ENCODE measurements around the gene SNX10.

Gene SNX10

DNA sequence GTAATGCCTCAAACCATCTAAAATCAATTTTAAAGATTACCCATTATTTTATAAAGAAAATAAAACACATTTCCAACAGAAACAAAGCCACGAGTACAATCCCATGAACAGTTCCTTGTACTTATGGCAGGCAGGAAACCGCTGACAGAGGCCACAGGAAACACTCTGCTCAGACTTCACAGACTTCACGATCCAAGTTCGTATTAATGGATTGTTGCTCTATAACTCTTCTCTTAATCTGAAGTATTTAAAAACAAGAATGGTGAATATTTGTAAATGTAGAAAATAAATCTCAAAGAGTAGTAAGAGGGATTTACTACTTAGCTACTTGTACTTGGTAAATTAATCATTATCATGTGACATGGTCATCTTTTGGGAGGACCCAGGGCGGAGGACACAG is 78.3 kb downstream of the SNX10 start:
- DNase-seq: no peak
- ATAC-seq (replicated peaks): no peak
- Mint-ChIP-seq H3K27ac (no peak overlapping the region), H3K27me3 (no peaks in the 10 kb centered on the region), H3K4me1 (ENCODE audit: low read depth in 2 of 2) (peaks cover 0 to 2% of the 10 kb centered on the region in 2 donors), H3K36me3 (ENCODE audit: insufficient read depth) (peaks cover 15% of the 10 kb centered on the region), H3K9me3 (no peaks in the 10 kb centered on the region), H3K4me3 (no peak overlapping the region)

DNA sequence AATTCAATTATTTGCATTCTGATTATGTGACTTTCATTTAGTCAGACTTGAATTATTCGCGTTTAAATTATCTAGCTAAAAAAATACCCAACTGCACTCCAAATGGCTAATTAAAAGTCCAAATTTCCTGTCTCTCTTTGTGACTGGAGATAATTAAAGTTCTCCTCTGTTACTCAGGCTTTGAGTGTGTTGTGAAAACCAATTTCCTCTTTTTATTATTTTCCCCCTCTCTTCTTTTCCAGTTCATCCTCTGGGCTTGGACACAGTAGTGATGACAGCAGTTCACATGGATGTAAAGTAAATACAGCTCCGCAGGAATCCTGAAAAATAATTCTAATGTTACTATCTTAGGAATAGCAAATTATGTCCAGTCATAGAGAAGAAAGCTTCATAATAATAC is 80.6 kb downstream of the SNX10 start:
- H3K9me3 Mint-ChIP-seq: no peaks in the 10 kb centered on the region
- no peak for ATAC-seq (replicated peaks)
- H3K4me1 Mint-ChIP-seq (ENCODE audit: low read depth in 2 of 2): peaks cover 4 to 6% of the 10 kb centered on the region in 2 donors
- H3K4me3 Mint-ChIP-seq: no peak overlapping the region
- no peak overlapping the region for H3K27ac Mint-ChIP-seq
- peaks cover 14% of the 10 kb centered on the region for H3K36me3 Mint-ChIP-seq (ENCODE audit: insufficient read depth)
- peaks cover 0 to 3% of the 10 kb centered on the region in 2 donors for H3K27me3 Mint-ChIP-seq
- DNase-seq: no peak

DNA sequence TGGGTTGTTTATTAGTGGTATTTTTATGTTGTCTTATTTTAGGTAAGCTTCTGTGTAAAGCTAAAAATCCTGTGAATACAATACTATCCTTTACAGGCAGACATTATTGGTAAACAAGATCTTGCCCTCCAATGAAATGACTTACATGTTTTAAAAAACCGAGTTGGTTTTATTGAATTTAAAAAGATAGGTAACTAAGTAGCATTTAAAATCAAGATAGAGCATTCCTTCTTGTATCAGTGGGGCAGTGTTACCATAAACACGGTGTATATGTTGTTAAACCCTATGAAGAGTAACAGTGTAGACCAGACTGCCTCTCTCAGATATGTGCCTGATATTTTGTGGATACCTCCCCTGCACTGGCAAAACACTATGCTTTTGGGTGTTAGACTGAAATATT is 81.0 kb downstream of the SNX10 start:
- Mint-ChIP-seq H3K4me1 (ENCODE audit: low read depth in 2 of 2) (peaks cover 5 to 7% of the 10 kb centered on the region in 2 donors), H3K27ac (no peak overlapping the region), H3K4me3 (no peak overlapping the region), H3K36me3 (ENCODE audit: insufficient read depth) (peaks cover 11% of the 10 kb centered on the region), H3K27me3 (peaks cover 0 to 6% of the 10 kb centered on the region in 2 donors), H3K9me3 (no peaks in the 10 kb centered on the region)
- no peak for ATAC-seq (replicated peaks)
- DNase-seq: no peak

DNA sequence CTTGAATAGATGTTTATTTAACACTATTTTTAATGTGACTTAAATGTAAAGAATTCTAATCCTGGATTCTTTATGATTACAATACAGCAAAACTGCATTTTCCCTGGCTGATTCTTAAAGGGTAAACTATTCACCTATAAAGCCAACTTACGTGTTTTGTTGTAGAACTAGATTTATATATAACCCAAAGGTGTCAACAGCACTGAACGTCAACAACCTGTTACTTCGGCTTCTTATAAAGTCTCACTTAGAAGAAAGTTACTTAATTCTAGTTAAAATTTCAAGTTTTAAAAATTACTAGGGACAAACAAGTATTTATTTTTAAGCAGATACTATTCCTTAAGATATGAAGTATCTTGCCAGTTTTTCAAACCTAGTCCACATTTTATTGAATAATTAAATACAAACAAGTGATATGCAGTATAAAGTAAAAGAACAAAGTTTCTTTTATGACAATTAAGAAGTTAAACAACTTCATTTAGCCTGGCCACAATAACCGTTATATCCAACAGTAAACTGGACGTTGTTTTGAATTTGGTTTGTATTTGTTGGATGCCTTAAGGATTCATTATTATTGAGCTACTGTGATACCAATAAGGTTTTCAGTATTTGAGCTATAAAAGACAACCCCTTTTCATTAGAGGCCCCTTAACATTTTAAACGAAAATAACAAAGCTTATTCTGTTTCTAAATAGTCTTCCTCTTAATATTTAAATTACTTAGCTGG is 83.1 kb downstream of the SNX10 start:
- H3K4me3 Mint-ChIP-seq: no peak overlapping the region
- ATAC-seq (replicated peaks) (no peak), DNase-seq (no peak)
- H3K4me1 Mint-ChIP-seq (ENCODE audit: low read depth in 2 of 2): peaks cover 5 to 7% of the 10 kb centered on the region in 2 donors
- H3K27ac Mint-ChIP-seq: no peak overlapping the region
- H3K27me3 Mint-ChIP-seq: peaks cover 0 to 16% of the 10 kb centered on the region in 2 donors
- H3K36me3 Mint-ChIP-seq (ENCODE audit: insufficient read depth): peaks cover 11% of the 10 kb centered on the region
- no peaks in the 10 kb centered on the region for H3K9me3 Mint-ChIP-seq

DNA sequence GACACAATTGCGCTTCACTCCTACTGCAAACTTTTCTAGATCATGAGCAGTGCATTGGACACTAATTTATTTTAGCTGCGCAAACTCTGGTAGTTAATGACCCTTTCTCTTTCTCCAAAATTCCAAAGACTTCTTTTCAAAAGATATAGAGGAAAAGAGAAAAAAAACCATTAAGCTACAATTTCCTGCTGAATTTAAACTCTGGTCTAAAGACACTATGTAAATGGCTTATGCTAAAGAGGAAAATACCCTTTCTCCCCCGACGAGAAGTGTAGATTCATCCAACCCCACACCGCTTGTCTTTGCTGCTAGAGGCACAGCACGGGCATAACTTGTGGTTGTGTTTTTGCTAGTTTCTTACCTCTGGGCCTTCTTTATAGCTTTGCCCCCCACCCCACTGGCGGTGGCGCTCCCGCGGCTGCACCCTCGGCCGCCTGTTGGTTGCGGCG is 84.1 kb downstream of the SNX10 start:
- no peaks in the 10 kb centered on the region for H3K9me3 Mint-ChIP-seq
- H3K27me3 Mint-ChIP-seq: peaks cover 0 to 16% of the 10 kb centered on the region in 2 donors
- peaks cover 11% of the 10 kb centered on the region for H3K36me3 Mint-ChIP-seq (ENCODE audit: insufficient read depth)
- H3K4me3 Mint-ChIP-seq: peak overlapping the region; percentile 83 to 86
- peaks cover 5 to 7% of the 10 kb centered on the region in 2 donors for H3K4me1 Mint-ChIP-seq (ENCODE audit: low read depth in 2 of 2)
- DNase-seq: no peak
- H3K27ac Mint-ChIP-seq: no peak overlapping the region
- peak; percentile 26 for ATAC-seq (replicated peaks)

DNA sequence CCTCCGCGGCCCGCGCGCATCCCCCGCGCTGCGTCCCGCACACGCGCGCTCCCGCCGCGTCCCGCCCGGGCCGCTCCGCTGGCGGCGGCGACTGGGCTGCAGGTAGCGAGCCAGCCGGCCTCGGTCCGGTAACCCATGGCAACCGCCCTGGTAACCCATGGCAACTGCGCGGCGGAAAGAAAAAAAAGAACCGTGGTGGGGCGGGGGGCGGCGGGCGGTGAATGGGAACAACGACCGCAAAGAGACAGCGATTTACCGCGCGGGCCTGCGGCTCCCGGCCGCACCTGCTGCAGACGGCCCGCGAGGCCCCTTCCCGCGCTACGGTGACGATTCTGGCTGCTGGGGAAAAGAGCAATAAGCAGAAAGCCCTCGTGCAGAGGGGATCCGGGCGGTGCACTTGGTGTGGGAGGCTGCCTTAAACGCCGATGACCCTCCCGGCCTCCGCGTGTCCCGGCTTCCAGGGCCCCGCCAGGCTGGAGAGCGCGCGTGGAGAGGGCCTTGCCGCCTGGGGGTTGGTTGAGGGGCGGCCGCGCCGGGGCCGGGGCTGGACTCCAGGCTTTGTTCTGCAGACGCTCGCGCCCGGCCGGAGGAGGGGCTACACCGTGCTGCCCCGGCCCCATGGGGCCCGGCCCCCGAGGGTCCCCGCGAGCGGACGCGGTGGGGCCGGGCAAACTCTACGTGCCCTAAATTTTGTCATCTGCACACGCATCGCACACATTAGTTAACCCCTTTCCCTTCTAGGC is 84.7 kb downstream of the SNX10 start:
- peak overlapping the region; percentile 7 to 49 for H3K27ac Mint-ChIP-seq
- peaks cover 11% of the 10 kb centered on the region for H3K36me3 Mint-ChIP-seq (ENCODE audit: insufficient read depth)
- DNase-seq: peak; percentile 20 to 30 (median 24)
- ATAC-seq (replicated peaks): peak; percentile 41
- H3K27me3 Mint-ChIP-seq: peaks cover 0 to 16% of the 10 kb centered on the region in 2 donors
- peaks cover 5 to 7% of the 10 kb centered on the region in 2 donors for H3K4me1 Mint-ChIP-seq (ENCODE audit: low read depth in 2 of 2)
- H3K9me3 Mint-ChIP-seq: no peaks in the 10 kb centered on the region
- H3K4me3 Mint-ChIP-seq: peak overlapping the region; percentile 83 to 86

DNA sequence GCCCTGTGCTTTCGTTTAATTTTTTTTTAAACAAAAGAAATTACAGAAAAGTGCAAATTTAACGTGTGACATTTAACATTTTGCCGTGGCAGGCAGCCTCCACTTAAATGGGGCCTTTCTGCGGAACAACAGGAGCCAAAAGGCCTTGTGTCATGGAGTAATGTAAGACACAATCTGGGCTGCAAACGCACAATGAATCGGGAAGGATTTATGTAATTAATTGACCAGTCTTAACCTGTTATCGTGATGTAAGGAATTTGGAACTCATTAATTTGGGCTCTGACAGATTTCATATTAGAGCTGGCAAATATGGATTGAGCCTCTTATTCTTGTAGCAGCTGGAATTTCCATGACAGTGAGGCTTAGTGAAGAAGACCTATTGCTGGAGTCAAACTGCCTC is 86.4 kb downstream of the SNX10 start:
- no peak for DNase-seq
- no peaks in the 10 kb centered on the region for H3K9me3 Mint-ChIP-seq
- peaks cover 0 to 16% of the 10 kb centered on the region in 2 donors for H3K27me3 Mint-ChIP-seq
- H3K36me3 Mint-ChIP-seq (ENCODE audit: insufficient read depth): no peaks in the 10 kb centered on the region
- no peak overlapping the region for H3K4me3 Mint-ChIP-seq
- ATAC-seq (replicated peaks): no peak
- no peak overlapping the region for H3K27ac Mint-ChIP-seq
- peaks cover 5 to 7% of the 10 kb centered on the region in 2 donors for H3K4me1 Mint-ChIP-seq (ENCODE audit: low read depth in 2 of 2)

DNA sequence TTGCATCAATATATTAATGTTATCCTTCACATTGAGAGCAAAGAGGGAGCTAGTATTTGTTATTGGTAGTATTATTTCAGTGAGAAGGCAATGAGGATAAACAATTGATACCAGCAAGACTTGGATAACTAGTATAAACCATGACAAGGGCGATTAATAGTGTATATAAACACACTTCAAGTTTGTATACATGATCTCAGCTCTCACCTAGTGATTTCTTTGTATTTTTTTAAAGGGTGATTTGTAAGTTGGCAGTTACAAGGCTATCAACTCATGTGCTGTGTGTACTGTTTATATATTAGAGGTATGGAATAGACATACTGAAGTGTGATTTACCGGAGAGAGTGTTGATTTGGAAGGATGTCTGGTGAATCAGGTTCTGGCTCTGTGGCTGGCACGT is 88.0 kb downstream of the SNX10 start:
- no peaks in the 10 kb centered on the region for H3K36me3 Mint-ChIP-seq (ENCODE audit: insufficient read depth)
- no peak overlapping the region for H3K4me3 Mint-ChIP-seq
- H3K27ac Mint-ChIP-seq: no peak overlapping the region
- H3K27me3 Mint-ChIP-seq: peaks cover 6 to 22% of the 10 kb centered on the region in 2 donors
- peaks cover 5 to 7% of the 10 kb centered on the region in 2 donors for H3K4me1 Mint-ChIP-seq (ENCODE audit: low read depth in 2 of 2)
- no peaks in the 10 kb centered on the region for H3K9me3 Mint-ChIP-seq
- no peak for ATAC-seq (replicated peaks)
- DNase-seq: no peak

DNA sequence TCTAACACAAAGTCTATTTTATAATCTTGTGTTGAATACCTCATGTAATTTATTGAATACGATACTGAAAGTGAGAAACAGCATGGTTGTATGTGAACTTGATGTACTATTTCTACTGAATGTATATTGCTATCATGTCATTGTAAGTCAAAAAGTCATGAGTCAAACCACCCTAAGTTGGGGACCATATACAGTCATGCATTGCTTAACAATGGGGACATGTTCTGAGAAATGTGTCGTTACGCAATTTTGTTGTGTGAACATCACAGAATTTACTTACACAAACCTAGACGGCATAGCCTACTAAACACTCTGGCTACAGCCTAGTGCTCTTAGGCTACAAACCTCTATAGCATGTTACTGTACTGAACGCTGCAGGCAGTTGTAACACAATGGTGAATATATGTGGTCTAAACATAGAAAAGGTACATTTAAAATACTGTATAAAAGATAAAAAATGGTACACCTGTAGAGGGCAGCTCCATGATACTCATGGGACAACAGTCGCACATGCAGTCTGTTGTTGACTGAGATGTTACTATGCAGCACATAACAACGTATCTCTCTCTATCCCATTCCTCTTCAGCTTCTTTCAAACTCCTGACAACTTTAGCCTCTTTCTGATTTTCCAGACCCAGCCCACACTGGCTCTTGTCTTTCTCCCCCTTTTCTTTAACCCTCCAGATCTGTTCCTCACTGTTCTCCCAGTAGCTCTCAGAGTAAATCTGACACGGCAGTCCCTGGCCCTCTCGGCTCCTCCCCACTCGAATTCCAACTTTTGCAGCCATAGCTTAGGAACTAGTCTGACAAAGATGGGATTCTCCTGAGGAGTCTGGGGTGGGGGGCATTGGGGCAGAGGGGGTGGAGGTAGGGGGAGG is 90.1 kb downstream of the SNX10 start:
- no peak for DNase-seq
- no peaks in the 10 kb centered on the region for H3K9me3 Mint-ChIP-seq
- no peak for ATAC-seq (replicated peaks)
- no peaks in the 10 kb centered on the region for H3K36me3 Mint-ChIP-seq (ENCODE audit: insufficient read depth)
- peaks cover 5% of the 10 kb centered on the region in 2 donors for H3K4me1 Mint-ChIP-seq (ENCODE audit: low read depth in 2 of 2)
- no peak overlapping the region for H3K4me3 Mint-ChIP-seq
- peaks cover 22 to 33% of the 10 kb centered on the region in 2 donors for H3K27me3 Mint-ChIP-seq
- H3K27ac Mint-ChIP-seq: no peak overlapping the region

DNA sequence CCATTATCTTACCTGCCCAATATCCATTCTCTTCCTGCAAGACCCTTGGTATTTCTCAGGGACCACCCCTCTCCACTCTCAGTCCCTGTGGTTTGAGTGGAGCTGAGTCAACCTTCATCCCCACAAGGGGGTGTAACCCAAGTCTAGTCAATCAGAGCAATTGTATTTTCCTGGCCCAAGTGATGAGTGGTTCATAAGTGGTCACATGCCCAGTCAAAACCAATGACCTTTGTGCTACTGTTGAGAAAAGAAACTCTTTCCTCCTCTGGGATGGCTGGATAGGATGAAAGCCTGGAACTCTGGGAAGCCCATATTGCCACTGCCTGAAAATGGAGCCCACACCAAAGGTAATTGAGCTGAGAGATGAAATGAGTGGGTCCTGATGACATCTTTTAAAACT is 93.6 kb downstream of the SNX10 start:
- H3K27me3 Mint-ChIP-seq: peaks cover 36 to 39% of the 10 kb centered on the region in 2 donors
- no peaks in the 10 kb centered on the region for H3K9me3 Mint-ChIP-seq
- DNase-seq: no peak
- no peak overlapping the region for H3K4me3 Mint-ChIP-seq
- no peak overlapping the region for H3K27ac Mint-ChIP-seq
- ATAC-seq (replicated peaks): no peak
- H3K4me1 Mint-ChIP-seq (ENCODE audit: low read depth in 2 of 2): no peaks in the 10 kb centered on the region
- no peaks in the 10 kb centered on the region for H3K36me3 Mint-ChIP-seq (ENCODE audit: insufficient read depth)

DNA sequence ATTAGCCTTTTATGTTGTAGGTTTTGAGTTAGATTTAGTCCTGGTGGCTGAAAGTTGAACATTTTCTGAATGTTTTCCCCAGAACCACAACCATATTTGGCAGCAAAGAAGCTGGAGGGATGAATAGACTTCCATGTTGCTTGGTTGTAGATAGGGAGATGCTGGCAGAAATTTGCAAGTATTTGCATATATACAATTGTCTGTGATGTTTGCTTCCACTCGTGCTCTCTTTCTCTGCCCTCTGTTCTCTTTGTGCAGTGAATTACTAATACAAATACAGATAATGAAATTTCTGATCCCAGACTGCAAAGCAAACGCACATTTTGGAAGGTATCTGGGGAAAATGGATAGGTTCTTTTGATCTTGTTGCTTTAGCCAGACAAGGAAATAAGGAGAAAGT is 96.1 kb downstream of the SNX10 start:
- ATAC-seq (replicated peaks): no peak
- Mint-ChIP-seq H3K4me1 (ENCODE audit: low read depth in 2 of 2) (no peaks in the 10 kb centered on the region), H3K27me3 (peaks cover 39 to 44% of the 10 kb centered on the region in 2 donors), H3K27ac (no peak overlapping the region), H3K36me3 (ENCODE audit: insufficient read depth) (no peaks in the 10 kb centered on the region), H3K9me3 (no peaks in the 10 kb centered on the region), H3K4me3 (no peak overlapping the region)
- DNase-seq: no peak

DNA sequence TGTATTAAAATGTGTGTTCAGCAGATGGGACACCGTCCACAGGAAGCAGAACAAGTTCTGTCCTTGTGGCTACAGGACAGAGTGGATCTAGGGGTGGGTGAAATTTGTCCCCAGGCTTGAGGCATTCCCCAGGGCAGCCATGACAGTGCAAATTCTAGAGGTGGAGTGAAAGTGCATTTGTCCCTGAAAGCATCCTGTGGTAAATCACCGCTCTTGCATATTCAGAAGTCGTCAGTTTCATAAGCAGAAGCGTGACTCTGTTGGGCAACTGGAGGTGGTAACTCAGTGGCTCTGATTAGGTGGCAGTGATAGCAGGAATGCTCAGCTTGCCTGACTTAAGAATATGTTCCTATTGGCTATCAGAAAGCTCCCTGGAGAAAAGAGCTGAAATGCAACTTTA is 96.6 kb downstream of the SNX10 start:
- no peaks in the 10 kb centered on the region for H3K4me1 Mint-ChIP-seq (ENCODE audit: low read depth in 2 of 2)
- H3K27me3 Mint-ChIP-seq: peaks cover 39 to 46% of the 10 kb centered on the region in 2 donors
- H3K9me3 Mint-ChIP-seq: no peaks in the 10 kb centered on the region
- no peak overlapping the region for H3K4me3 Mint-ChIP-seq
- no peaks in the 10 kb centered on the region for H3K36me3 Mint-ChIP-seq (ENCODE audit: insufficient read depth)
- no peak overlapping the region for H3K27ac Mint-ChIP-seq
- ATAC-seq (replicated peaks) (no peak), DNase-seq (no peak)

DNA sequence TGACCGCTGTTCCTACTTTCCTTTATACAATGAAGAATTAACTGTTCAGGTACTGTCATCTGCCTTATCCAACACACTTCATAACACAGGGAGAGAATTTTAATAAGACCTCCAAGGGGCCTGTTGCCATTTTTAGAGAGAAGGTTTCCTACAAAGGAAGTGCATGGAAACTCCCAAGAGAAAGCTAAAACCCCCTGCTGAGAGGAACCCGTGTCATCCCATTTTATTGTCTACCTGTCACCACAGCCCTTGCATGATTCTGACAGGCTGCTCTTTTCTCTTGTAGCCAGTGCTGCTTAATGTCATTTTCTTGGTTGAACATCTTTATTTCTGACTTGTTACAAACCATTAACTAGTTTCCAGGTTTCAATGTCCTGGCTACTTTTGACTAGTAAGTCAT is 98.4 kb downstream of the SNX10 start:
- Mint-ChIP-seq H3K9me3 (no peaks in the 10 kb centered on the region), H3K27ac (no peak overlapping the region), H3K36me3 (ENCODE audit: insufficient read depth) (no peaks in the 10 kb centered on the region), H3K4me3 (no peak overlapping the region), H3K27me3 (peaks cover 39 to 49% of the 10 kb centered on the region in 2 donors), H3K4me1 (ENCODE audit: low read depth in 2 of 2) (no peaks in the 10 kb centered on the region)
- ATAC-seq (replicated peaks) (no peak), DNase-seq (no peak)

Measured in effector memory CD8-positive, alpha-beta T cell (primary cell).